Inflammatory macrophage treated with lipopolysaccharide for 4 hours (primary cell): Measurements from ENCODE around the gene IL31.
"Not testable (repeated sequence)": the region's sequence is repeated elsewhere in the genome, so short reads cannot be mapped to it uniquely, and the experiment has no call there.

Source experiments
- DNase-seq: peaks from one replicate; pipeline ENCODE4 v3.0.0-alpha.2; 2020

IL31 gene

GRCh38 chr12:122174155-122174845, at the start of gene IL31:
Gene IL31, minus strand, starts transcription at chr12:122174221. Its CDS starts 49 bp downstream, at chr12:122174172.
- DNase-seq: no peak

GRCh38 chr12:122216445-122216844, 42.4 kb upstream of the IL31 start:
- DNase-seq: no peak

- DNase-seq: peak; percentile 21
These were observed 41.8 kb upstream of the IL31 start for GRCh38 chr12:122215771-122216170.

- no peak for DNase-seq
These were observed 34.2 kb upstream of the IL31 start for GRCh38 chr12:122208073-122208820.

- DNase-seq: no peak
These were observed 33.4 kb upstream of the IL31 start for GRCh38 chr12:122207391-122207790.

- no peak for DNase-seq
These were observed 33.0 kb upstream of the IL31 start for GRCh38 chr12:122206976-122207375.

GRCh38 chr12:122206111-122206881, 32.3 kb upstream of the IL31 start:
- no peak for DNase-seq

GRCh38 chr12:122205053-122205925, 31.3 kb upstream of the IL31 start:
- no peak for DNase-seq

GRCh38 chr12:122204167-122205052, 30.4 kb upstream of the IL31 start:
- DNase-seq: no peak

- peak; percentile 35 for DNase-seq
These were observed 29.5 kb upstream of the IL31 start, which contains the start of gene B3GNT4 for GRCh38 chr12:122203301-122204166. Gene B3GNT4, plus strand, starts transcription at chr12:122203709. Its CDS starts 910 bp downstream, at chr12:122204619.

GRCh38 chr12:122202811-122203210, 28.8 kb upstream of the IL31 start:
- not testable (repeated sequence) for DNase-seq

GRCh38 chr12:122202017-122202416, 28.0 kb upstream of the IL31 start:
- DNase-seq: no peak

GRCh38 chr12:122201381-122201780, 27.4 kb upstream of the IL31 start:
- DNase-seq: no peak

GRCh38 chr12:122200541-122201175, 26.6 kb upstream of the IL31 start:
- DNase-seq: no peak

GRCh38 chr12:122199484-122200355, 25.7 kb upstream of the IL31 start:
- no peak for DNase-seq

GRCh38 chr12:122197612-122197966, 23.6 kb upstream of the IL31 start:
- peak; percentile 38 for DNase-seq

- DNase-seq: no peak
These were observed 21.4 kb upstream of the IL31 start for GRCh38 chr12:122195405-122195804.

GRCh38 chr12:122194804-122195203, 20.8 kb upstream of the IL31 start:
- no peak for DNase-seq

- DNase-seq: no peak
These were observed 18.4 kb upstream of the IL31 start for GRCh38 chr12:122192441-122192840.
